ENCODE measurements around the gene PRKN. TPM values are rescaled to one million over a fixed set of nuclear protein-coding genes. Genes with fewer than 3 reads are reported as not detected.

PRKN gene
- polyA plus RNA-seq, 3 donors, result 8.1 to 15.1 (median 11.4) TPM

- peak in 6 of 11 donors; percentile 23 to 48 (median 34) for DNase-seq (ENCODE audit: extremely low read depth in 1 of 11, low read depth in 9 of 11, low spot score in 4 of 11)
Measured at GRCh38 chr6:162019349-162019748, 708.2 kb downstream of the PRKN start.

- no peak for DNase-seq (ENCODE audit: extremely low read depth in 1 of 11, low read depth in 9 of 11, low spot score in 4 of 11)
Measured at GRCh38 chr6:162017536-162017935, 710.0 kb downstream of the PRKN start.

- peak in 1 of 11 donors; percentile 8 for DNase-seq (ENCODE audit: extremely low read depth in 1 of 11, low read depth in 9 of 11, low spot score in 4 of 11)
Measured at GRCh38 chr6:162014069-162014811, 713.3 kb downstream of the PRKN start.

- DNase-seq (ENCODE audit: extremely low read depth in 1 of 11, low read depth in 9 of 11, low spot score in 4 of 11), result no peak
Measured at GRCh38 chr6:162005372-162005771, 722.2 kb downstream of the PRKN start.

- DNase-seq (ENCODE audit: extremely low read depth in 1 of 11, low read depth in 9 of 11, low spot score in 4 of 11), result no peak
Measured at GRCh38 chr6:161996783-161997182, 730.8 kb downstream of the PRKN start.

GRCh38 chr6:161985876-161986423 lies 741.6 kb downstream of the PRKN start:
- DNase-seq (ENCODE audit: extremely low read depth in 1 of 11, low read depth in 9 of 11, low spot score in 4 of 11), result no peak

- no peak for DNase-seq (ENCODE audit: extremely low read depth in 1 of 11, low read depth in 9 of 11, low spot score in 4 of 11)
Measured at GRCh38 chr6:161984713-161985112, 742.9 kb downstream of the PRKN start.

- DNase-seq (ENCODE audit: extremely low read depth in 1 of 11, low read depth in 9 of 11, low spot score in 4 of 11), result no peak
Measured at GRCh38 chr6:161976553-161976952, 751.0 kb downstream of the PRKN start.

GRCh38 chr6:161973064-161973463 lies 754.5 kb downstream of the PRKN start:
- no peak for DNase-seq (ENCODE audit: extremely low read depth in 1 of 11, low read depth in 9 of 11, low spot score in 4 of 11)

- DNase-seq (ENCODE audit: extremely low read depth in 1 of 11, low read depth in 9 of 11, low spot score in 4 of 11), result no peak
Measured at GRCh38 chr6:161971043-161971442, 756.5 kb downstream of the PRKN start.

GRCh38 chr6:161963634-161964234 lies 763.8 kb downstream of the PRKN start:
- DNase-seq (ENCODE audit: extremely low read depth in 1 of 11, low read depth in 9 of 11, low spot score in 4 of 11), result no peak

GRCh38 chr6:161963181-161963580 lies 764.4 kb downstream of the PRKN start:
- DNase-seq (ENCODE audit: extremely low read depth in 1 of 11, low read depth in 9 of 11, low spot score in 4 of 11), result no peak

GRCh38 chr6:161961796-161962195 lies 765.8 kb downstream of the PRKN start:
- no peak for DNase-seq (ENCODE audit: extremely low read depth in 1 of 11, low read depth in 9 of 11, low spot score in 4 of 11)

- DNase-seq (ENCODE audit: extremely low read depth in 1 of 11, low read depth in 9 of 11, low spot score in 4 of 11), result no peak
Measured at GRCh38 chr6:161961046-161961445, 766.5 kb downstream of the PRKN start.

- no peak for DNase-seq (ENCODE audit: extremely low read depth in 1 of 11, low read depth in 9 of 11, low spot score in 4 of 11)
Measured at GRCh38 chr6:161959072-161959471, 768.5 kb downstream of the PRKN start.

- DNase-seq (ENCODE audit: extremely low read depth in 1 of 11, low read depth in 9 of 11, low spot score in 4 of 11), result no peak
Measured at GRCh38 chr6:161956082-161956481, 771.5 kb downstream of the PRKN start.

- no peak for DNase-seq (ENCODE audit: extremely low read depth in 1 of 11, low read depth in 9 of 11, low spot score in 4 of 11)
Measured at GRCh38 chr6:161954699-161955276, 772.8 kb downstream of the PRKN start.

GRCh38 chr6:161954077-161954476 lies 773.5 kb downstream of the PRKN start:
- no peak for DNase-seq (ENCODE audit: extremely low read depth in 1 of 11, low read depth in 9 of 11, low spot score in 4 of 11)

- no peak for DNase-seq (ENCODE audit: extremely low read depth in 1 of 11, low read depth in 9 of 11, low spot score in 4 of 11)
Measured at GRCh38 chr6:161951126-161951525, 776.4 kb downstream of the PRKN start.

GRCh38 chr6:161949531-161949930 lies 778.0 kb downstream of the PRKN start:
- DNase-seq (ENCODE audit: extremely low read depth in 1 of 11, low read depth in 9 of 11, low spot score in 4 of 11), result no peak
